Measurements from ENCODE around the gene ZGLP1.
A peak's percentile ranks its signal among the peaks of the same experiment; 100 is the strongest.

Gene ZGLP1

GRCh38 chr19:10325732-10326131 lies 16.1 kb upstream of the ZGLP1 start:
- DNase-seq = no peak

- DNase-seq = no peak
Observed at GRCh38 chr19:10321874-10322835, 12.5 kb upstream of the ZGLP1 start.

- DNase-seq = no peak
Observed at GRCh38 chr19:10321417-10321797, 11.8 kb upstream of the ZGLP1 start.

- DNase-seq = no peak
Observed at GRCh38 chr19:10320602-10321416, 11.2 kb upstream of the ZGLP1 start.

GRCh38 chr19:10318807-10319682 lies 9.4 kb upstream of the ZGLP1 start:
- DNase-seq = no peak

- DNase-seq = no peak
Observed at GRCh38 chr19:10317857-10318462, 8.3 kb upstream of the ZGLP1 start.

- DNase-seq = no peak
Observed at GRCh38 chr19:10317045-10317856, 7.6 kb upstream of the ZGLP1 start.

GRCh38 chr19:10316229-10317044 lies 6.8 kb upstream of the ZGLP1 start:
- no peak for DNase-seq

- DNase-seq = peak; percentile 91 to 93
Observed at GRCh38 chr19:10315335-10316214, 6.0 kb upstream of the ZGLP1 start, which contains the start of gene FDX2. Gene FDX2 (minus strand): TSS chr19:10316015. CDS start chr19:10315996, 19 bp downstream.

GRCh38 chr19:10306327-10306726 lies 3.3 kb downstream of the ZGLP1 start:
- no peak for DNase-seq

- DNase-seq = no peak
Observed at GRCh38 chr19:10305139-10305806, 4.3 kb downstream of the ZGLP1 start.

GRCh38 chr19:10299545-10300458 lies 9.8 kb downstream of the ZGLP1 start:
- DNase-seq = no peak

- no peak for DNase-seq
Observed at GRCh38 chr19:10295847-10296591, 13.6 kb downstream of the ZGLP1 start.

- no peak for DNase-seq
Observed at GRCh38 chr19:10295305-10295846, 14.2 kb downstream of the ZGLP1 start.

- no peak for DNase-seq
Observed at GRCh38 chr19:10294368-10294697, 15.3 kb downstream of the ZGLP1 start.

- DNase-seq = no peak
Observed at GRCh38 chr19:10293637-10294367, 15.8 kb downstream of the ZGLP1 start.

Data from NCI-H2081 (cell line).